K562 (cell line): ENCODE results near the gene BTBD2. TPM values are rescaled to one million over a fixed set of nuclear protein-coding genes. Genes with fewer than 3 reads are reported as not detected.
A peak's percentile ranks its signal among the peaks of the same experiment; 100 is the strongest.

Source experiments
- ARID2 ChIP-seq: fragments of 450-650 bp; IDR thresholded peaks from 2 replicates; pipeline ENCODE4 v1.6.1; 2017; ENCODE audit warnings: antibody characterized with exemption, mild to moderate bottlenecking
- ARID3A ChIP-seq: IDR thresholded peaks from 2 replicates; pipeline ENCODE4 v1.6.1; 2012; ENCODE audit warnings: low read depth, low read length, improper control_type of control experiment, borderline replicate concordance
- ASH1L ChIP-seq: fragments of 450-650 bp; IDR thresholded peaks from 2 replicates; pipeline ENCODE4 v1.6.1; 2018; ENCODE audit warnings: borderline replicate concordance, mild to moderate bottlenecking, low read depth; ENCODE audit not compliant: partially characterized antibody
- BRCA1 ChIP-seq, 2 experiments: fragments of 450-650 bp in 1 of 2; sonication (generic) in 1 of 2; formaldehyde crosslinking in 1 of 2; IDR thresholded peaks; 2 replicates each; pipeline versions ENCODE4 v1.5.0 to v1.6.1; 2017 to 2020; ENCODE audit warnings: mild to moderate bottlenecking in 1 of 2, missing genetic modification reagents in 1 of 2
- HDAC3 ChIP-seq: fragments of 450-650 bp; IDR thresholded peaks from 2 replicates; pipeline ENCODE4 v1.6.1; 2018; ENCODE audit warnings: borderline replicate concordance, mild to moderate bottlenecking, moderate library complexity; ENCODE audit not compliant: partially characterized antibody
- PCBP1 ChIP-seq: fragments of 200-400 bp; formaldehyde crosslinking; IDR thresholded peaks from 2 replicates; pipeline ENCODE4 v1.6.1; 2018; ENCODE audit warnings: mild to moderate bottlenecking, low read depth, low read length; ENCODE audit not compliant: poor library complexity, severe bottlenecking
- PHF21A ChIP-seq: fragments of 450-650 bp; IDR thresholded peaks from 2 replicates; pipeline ENCODE4 v1.6.1; 2017; ENCODE audit warnings: low read depth, borderline replicate concordance
- RCOR1 ChIP-seq, 2 experiments: IDR thresholded peaks; 2 replicates each; pipeline ENCODE4 v1.6.1; 2012; ENCODE audit warnings: low read depth in 2 of 2, low read length in 2 of 2, borderline replicate concordance in 1 of 2, improper control_type of control experiment in 1 of 2
- SRSF7 ChIP-seq: fragments of 200-400 bp; formaldehyde crosslinking; optimal IDR thresholded peaks from 2 replicates; pipeline ENCODE3; 2017; ENCODE audit warnings: mild to moderate bottlenecking, low read depth, low read length
- U2AF1 ChIP-seq: fragments of 200-400 bp; formaldehyde crosslinking; optimal IDR thresholded peaks from 2 replicates; pipeline ENCODE3; 2017; ENCODE audit warnings: mild to moderate bottlenecking, low read depth, low read length, moderate library complexity
- ZFP36 ChIP-seq: fragments of 150-350 bp; IDR thresholded peaks from 2 replicates; pipeline ENCODE4 v1.6.1; 2018; ENCODE audit warnings: low read length, low read depth; ENCODE audit not compliant: partially characterized antibody
- ZNF124 ChIP-seq: sonication (generic); formaldehyde crosslinking; IDR thresholded peaks from 2 replicates; pipeline ENCODE4 v1.8.1; 2022; ENCODE audit warnings: missing genetic modification reagents
- ZNF274 ChIP-seq: IDR thresholded peaks from 2 replicates; pipeline ENCODE4 v1.6.1; 2011; ENCODE audit warnings: low read depth, mild to moderate bottlenecking, low read length, moderate library complexity, borderline replicate concordance
- ZNF57 ChIP-seq: fragments of 450-650 bp; formaldehyde crosslinking; IDR thresholded peaks from 2 replicates; pipeline ENCODE4 v1.4.0; 2020; ENCODE audit warnings: mild to moderate bottlenecking, moderate library complexity
- ZNF583 ChIP-seq: fragments of 250-450 bp; sonication (Bioruptor Pico); IDR thresholded peaks from 2 replicates; pipeline ENCODE4 v1.4.0; 2020
- ZNF696 ChIP-seq: fragments of 250-450 bp; sonication (Bioruptor Pico); conservative IDR thresholded peaks from 2 replicates; pipeline ENCODE4 v1.4.0; 2020; ENCODE audit warnings: mild to moderate bottlenecking, moderate library complexity
- ZNF717 ChIP-seq: fragments of 250-450 bp; sonication (Bioruptor Pico); IDR thresholded peaks from 2 replicates; pipeline ENCODE4 v1.5.0; 2021
- ZSCAN32 ChIP-seq: fragments of 450-650 bp; formaldehyde crosslinking; IDR thresholded peaks from 2 replicates; pipeline ENCODE4 v1.4.0; 2020; ENCODE audit warnings: mild to moderate bottlenecking, moderate library complexity
- polyA plus RNA-seq, 8 experiments: library from polyadenylated mRNA; depleted of rRNA in 4 of 8; stranded (reverse) in 5 of 8; unstranded in 3 of 8; fragments of >200 nt; fragmentation: Nextera tagmentation in 2 of 8; fragmentation: Illumina TruSeq in 1 of 8; extraction: Ambion mirVana in 2 of 8; extraction: Trizol in 1 of 8; gene quantifications; 2 replicates each; pipeline versions ENCODE4 v1.2.1 to v1.2.3, GENCODE V29; 2011 to 2014; ENCODE audit warnings: inconsistent platforms in 1 of 8, missing spikeins in 1 of 8
- total RNA-seq, 7 experiments: library from RNA; depleted of rRNA in 6 of 7; stranded (reverse); fragments of >200 nt in 6 of 7; fragmentation: Illumina TruSeq in 2 of 7; extraction: Trizol in 2 of 7; gene quantifications; 2 replicates each; pipeline versions ENCODE4 v1.2.1 to v1.2.3, GENCODE V29; 2011 to 2021; ENCODE audit warnings: low replicate concordance in 1 of 7
- TF ChIP-seq, protein P1 (sequence below): fragments of 250-450 bp; sonication (Bioruptor Pico); IDR thresholded peaks from 2 replicates; pipeline ENCODE4 v1.8.0; 2021; ENCODE audit warnings: moderate library complexity, mild to moderate bottlenecking, inconsistent platforms
- TF ChIP-seq, protein P2 (sequence below): sonication (generic); formaldehyde crosslinking; IDR thresholded peaks from 2 replicates; pipeline ENCODE4 v1.8.0; 2022; ENCODE audit warnings: mild to moderate bottlenecking, missing genetic modification reagents
- TF ChIP-seq, protein P3 (sequence below): sonication (generic); formaldehyde crosslinking; IDR thresholded peaks from 2 replicates; pipeline ENCODE4 v1.9.0; 2022; ENCODE audit warnings: mild to moderate bottlenecking, missing genetic modification reagents
- TF ChIP-seq, protein P4 (sequence below), 2 experiments: fragments of 450-650 bp; conservative IDR thresholded peaks; 2 replicates each; pipeline ENCODE4 v1.6.1; 2017; ENCODE audit warnings: mild to moderate bottlenecking in 2 of 2, moderate library complexity in 2 of 2

BTBD2 gene
- total and polyA plus RNA-seq, 9 of the 15 experiments (the other 6 are each of a cell fraction or from before 2014, with no cell fraction given) = 0.10 to 15.6 (median 6.9) TPM

DNA sequence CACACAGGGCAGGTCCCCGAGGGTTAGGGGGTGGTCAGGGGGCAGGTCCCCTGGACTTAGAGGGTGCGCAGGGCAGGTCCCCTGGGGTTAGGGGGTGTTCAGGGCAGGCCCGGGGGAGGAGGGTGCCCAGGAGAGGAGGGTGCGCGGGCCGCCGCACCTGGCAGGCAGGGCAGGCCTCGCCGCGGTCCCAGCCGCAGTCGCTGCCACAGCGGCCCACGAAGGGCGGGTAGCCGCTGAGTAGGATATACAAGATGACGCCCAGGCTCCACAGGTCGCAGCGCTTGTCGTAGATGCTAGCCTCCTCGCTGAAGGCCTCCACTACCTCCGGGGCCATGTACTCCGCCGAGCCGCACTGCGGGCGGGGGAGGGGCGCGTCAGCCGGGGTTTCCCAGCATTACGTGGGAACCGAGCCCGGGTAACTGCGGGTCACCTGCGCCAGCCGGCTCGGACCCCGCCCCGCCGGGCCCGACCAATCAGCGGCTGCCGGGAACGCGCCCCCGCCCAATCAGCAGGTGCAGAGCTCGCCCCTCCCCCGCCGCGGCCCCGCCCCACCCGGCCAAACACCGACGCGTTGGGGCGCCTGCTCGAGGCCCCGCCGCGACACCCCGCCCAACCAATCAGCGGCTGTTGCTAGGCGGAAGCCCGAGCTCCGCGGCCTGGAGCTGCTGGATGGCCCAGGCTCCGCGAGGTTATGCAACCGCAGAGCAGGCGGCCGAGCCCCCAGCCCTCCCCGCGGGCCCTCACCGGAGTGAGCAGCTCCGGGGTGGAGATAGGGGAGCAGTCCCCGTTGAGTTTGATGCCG lies 26.4 kb upstream of the BTBD2 start (continued):
- TF ChIP-seq, protein P1, sequence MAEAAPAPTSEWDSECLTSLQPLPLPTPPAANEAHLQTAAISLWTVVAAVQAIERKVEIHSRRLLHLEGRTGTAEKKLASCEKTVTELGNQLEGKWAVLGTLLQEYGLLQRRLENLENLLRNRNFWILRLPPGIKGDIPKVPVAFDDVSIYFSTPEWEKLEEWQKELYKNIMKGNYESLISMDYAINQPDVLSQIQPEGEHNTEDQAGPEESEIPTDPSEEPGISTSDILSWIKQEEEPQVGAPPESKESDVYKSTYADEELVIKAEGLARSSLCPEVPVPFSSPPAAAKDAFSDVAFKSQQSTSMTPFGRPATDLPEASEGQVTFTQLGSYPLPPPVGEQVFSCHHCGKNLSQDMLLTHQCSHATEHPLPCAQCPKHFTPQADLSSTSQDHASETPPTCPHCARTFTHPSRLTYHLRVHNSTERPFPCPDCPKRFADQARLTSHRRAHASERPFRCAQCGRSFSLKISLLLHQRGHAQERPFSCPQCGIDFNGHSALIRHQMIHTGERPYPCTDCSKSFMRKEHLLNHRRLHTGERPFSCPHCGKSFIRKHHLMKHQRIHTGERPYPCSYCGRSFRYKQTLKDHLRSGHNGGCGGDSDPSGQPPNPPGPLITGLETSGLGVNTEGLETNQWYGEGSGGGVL (CRISPR knock-in tag) = no peak
- TF ChIP-seq, protein P2, sequence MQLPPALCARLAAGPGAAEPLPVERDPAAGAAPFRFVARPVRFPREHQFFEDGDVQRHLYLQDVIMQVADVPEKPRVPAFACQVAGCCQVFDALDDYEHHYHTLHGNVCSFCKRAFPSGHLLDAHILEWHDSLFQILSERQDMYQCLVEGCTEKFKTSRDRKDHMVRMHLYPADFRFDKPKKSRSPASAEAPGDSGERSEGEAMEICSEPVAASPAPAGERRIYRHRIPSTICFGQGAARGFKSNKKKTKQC = 0 out of 2 replicates have a peak, but pooled peaks have one; percentile 45
- TF ChIP-seq RCOR1 (IDR thresholded peaks at IDR 0.05; ENCODE audit: borderline replicate concordance in 1 of 2, low read depth in 2 of 2, low read length in 2 of 2) (no peak), ZNF274 (no peak), BRCA1 (IDR thresholded peaks at IDR 0.05) (no peak), BRCA1 (CRISPR knock-in tag; IDR thresholded peaks at IDR 0.05) (no peak), ZFP36 (no peak), ZNF696 (CRISPR knock-in tag) (no peak), HDAC3 (no peak), SRSF7 (no peak), ARID3A (no peak), PCBP1 (no peak), ASH1L (no peak), ZNF124 (CRISPR knock-in tag) (no peak), PHF21A (no peak), ZNF583 (CRISPR knock-in tag) (no peak), ARID2 (no peak), ZNF57 (CRISPR knock-in tag) (no peak), ZSCAN32 (0 out of 2 replicates have a peak, but pooled peaks have one; percentile 4), U2AF1 (no peak), ZNF717 (no peak)
- TF ChIP-seq, protein P3, sequence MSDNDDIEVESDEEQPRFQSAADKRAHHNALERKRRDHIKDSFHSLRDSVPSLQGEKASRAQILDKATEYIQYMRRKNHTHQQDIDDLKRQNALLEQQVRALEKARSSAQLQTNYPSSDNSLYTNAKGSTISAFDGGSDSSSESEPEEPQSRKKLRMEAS (CRISPR knock-in tag) = peak; percentile 79
- TF ChIP-seq, protein P4, sequence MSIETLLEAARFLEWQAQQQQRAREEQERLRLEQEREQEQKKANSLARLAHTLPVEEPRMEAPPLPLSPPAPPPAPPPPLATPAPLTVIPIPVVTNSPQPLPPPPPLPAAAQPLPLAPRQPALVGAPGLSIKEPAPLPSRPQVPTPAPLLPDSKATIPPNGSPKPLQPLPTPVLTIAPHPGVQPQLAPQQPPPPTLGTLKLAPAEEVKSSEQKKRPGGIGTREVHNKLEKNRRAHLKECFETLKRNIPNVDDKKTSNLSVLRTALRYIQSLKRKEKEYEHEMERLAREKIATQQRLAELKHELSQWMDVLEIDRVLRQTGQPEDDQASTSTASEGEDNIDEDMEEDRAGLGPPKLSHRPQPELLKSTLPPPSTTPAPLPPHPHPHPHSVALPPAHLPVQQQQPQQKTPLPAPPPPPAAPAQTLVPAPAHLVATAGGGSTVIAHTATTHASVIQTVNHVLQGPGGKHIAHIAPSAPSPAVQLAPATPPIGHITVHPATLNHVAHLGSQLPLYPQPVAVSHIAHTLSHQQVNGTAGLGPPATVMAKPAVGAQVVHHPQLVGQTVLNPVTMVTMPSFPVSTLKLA (conservative IDR thresholded peaks at IDR 0.05) = peak in 1 of 2 experiments; percentile 86; a peak in 3 of 4 replicates
